GM12873 (cell line): ENCODE data around the gene TMEM147.

Source experiments
- CTCF ChIP-seq: IDR thresholded peaks from 2 replicates; pipeline ENCODE4 v1.5.1; 2012; ENCODE audit warnings: low read depth, mild to moderate bottlenecking, moderate library complexity, low read length, control low read depth; ENCODE audit not compliant: insufficient read depth; ENCODE audit errors: missing control alignments

Gene TMEM147

GRCh38 chr19:35556846-35557538, 11.6 kb downstream of the TMEM147 start:
- TF ChIP-seq CTCF = no peak

GRCh38 chr19:35557539-35558399, 12.3 kb downstream of the TMEM147 start:
- TF ChIP-seq CTCF = no peak

GRCh38 chr19:35558400-35559280, 13.2 kb downstream of the TMEM147 start:
- TF ChIP-seq CTCF = no peak

- no peak for TF ChIP-seq CTCF
Observed at GRCh38 chr19:35559281-35559659, 13.8 kb downstream of the TMEM147 start.

GRCh38 chr19:35559781-35560180, 14.4 kb downstream of the TMEM147 start:
- TF ChIP-seq CTCF = no peak

GRCh38 chr19:35560271-35560670, 14.8 kb downstream of the TMEM147 start:
- TF ChIP-seq CTCF = no peak
